SJSA1 (cell line): ENCODE data around the gene ZNRD2. TPM values are rescaled to one million over a fixed set of nuclear protein-coding genes. Genes with fewer than 3 reads are reported as not detected.

ENCODE experiments used
- DNase-seq, 2 experiments: peaks; one replicate each; pipeline ENCODE4 v3.0.0-alpha.2; 2015 to 2020; ENCODE audit warnings: low spot score in 2 of 2, low read depth in 1 of 2
- H3K27ac ChIP-seq: fragments of 250-450 bp; sonication (Bioruptor Pico); 2 replicates; pipeline ENCODE4 v1.5.1; 2020; ENCODE audit warnings: mild to moderate bottlenecking, moderate library complexity
- H3K27me3 ChIP-seq: fragments of 250-450 bp; sonication (Bioruptor Pico); replicated peaks from 2 replicates; pipeline ENCODE4 v1.5.1; 2020; ENCODE audit warnings: mild to moderate bottlenecking, moderate library complexity
- H3K36me3 ChIP-seq: fragments of 250-450 bp; sonication (Bioruptor Pico); 2 replicates; pipeline ENCODE4 v1.5.1; 2020; ENCODE audit warnings: mild to moderate bottlenecking
- H3K4me1 ChIP-seq: fragments of 250-450 bp; sonication (Bioruptor Pico); replicated peaks from 2 replicates; pipeline ENCODE4 v1.6.1; 2021; ENCODE audit warnings: mild to moderate bottlenecking
- H3K4me3 ChIP-seq: fragments of 250-450 bp; sonication (Bioruptor Pico); 2 replicates; pipeline ENCODE4 v1.5.1; 2020; ENCODE audit warnings: mild to moderate bottlenecking
- H3K9me3 ChIP-seq: fragments of 250-450 bp; sonication (Bioruptor Pico); replicated peaks from 2 replicates; pipeline ENCODE4 v1.5.1; 2020; ENCODE audit warnings: mild to moderate bottlenecking
- total RNA-seq: library from RNA; depleted of rRNA; stranded (reverse); fragments of >200 nt; shearing (Covaris generic); gene quantifications from 2 replicates; pipeline ENCODE4 v1.2.3, GENCODE V29; 2014

Gene ZNRD2
- total RNA-seq, 1 experiment from 2014 or later: 109 TPM

DNA sequence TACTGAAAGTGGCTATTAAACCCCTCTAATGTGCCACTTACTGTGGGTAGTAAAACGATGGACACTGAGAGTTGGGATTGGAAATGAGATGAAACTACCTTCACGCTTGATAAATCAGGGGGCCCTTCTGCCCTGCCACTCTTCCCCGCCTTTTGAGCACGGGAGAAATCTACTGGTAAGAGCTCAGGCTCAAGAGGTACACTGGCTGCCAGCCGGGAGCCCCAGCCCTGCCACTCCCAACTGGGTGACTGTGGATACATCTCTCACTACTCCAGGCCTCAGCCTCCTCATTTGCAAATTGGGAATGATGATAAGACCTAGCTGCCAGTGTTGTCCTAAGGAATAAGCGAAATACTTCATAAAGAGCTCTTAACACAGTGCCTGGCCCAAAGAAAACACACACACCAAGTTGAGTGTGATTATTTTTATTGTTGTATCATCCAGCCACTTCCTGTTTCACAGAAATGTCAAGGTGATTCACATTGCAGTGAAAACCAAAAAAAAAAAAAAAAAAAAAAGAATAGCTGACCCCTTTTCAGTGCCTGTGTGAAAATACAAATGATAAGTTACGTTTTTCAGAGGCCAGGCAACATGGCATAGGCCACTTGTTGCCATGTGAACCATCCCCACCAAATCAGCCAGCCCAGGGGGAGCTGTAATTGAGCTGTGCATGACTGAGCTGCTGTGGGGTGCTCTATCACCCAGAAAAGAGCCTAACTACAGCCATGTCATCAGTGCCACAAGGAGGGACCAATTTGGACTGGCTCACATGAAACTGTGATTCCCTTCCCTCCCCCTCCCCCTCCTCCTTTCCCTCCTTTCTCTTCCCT, 4.4 kb upstream of the ZNRD2 start:
- peaks cover 37% of the 10 kb centered on the region for H3K4me1 ChIP-seq
- peak in 1 of 2 experiments; percentile 62 for DNase-seq
- no peaks in the 10 kb centered on the region for H3K27me3 ChIP-seq
- 0 out of 2 replicates have a peak overlapping the region, but pooled peaks have one; percentile 4 for H3K27ac ChIP-seq
- H3K9me3 ChIP-seq: no peaks in the 10 kb centered on the region
- peaks cover 4% of the 10 kb centered on the region; the same call in 1 of the 2 replicates for H3K36me3 ChIP-seq
- no peak overlapping the region for H3K4me3 ChIP-seq

DNA sequence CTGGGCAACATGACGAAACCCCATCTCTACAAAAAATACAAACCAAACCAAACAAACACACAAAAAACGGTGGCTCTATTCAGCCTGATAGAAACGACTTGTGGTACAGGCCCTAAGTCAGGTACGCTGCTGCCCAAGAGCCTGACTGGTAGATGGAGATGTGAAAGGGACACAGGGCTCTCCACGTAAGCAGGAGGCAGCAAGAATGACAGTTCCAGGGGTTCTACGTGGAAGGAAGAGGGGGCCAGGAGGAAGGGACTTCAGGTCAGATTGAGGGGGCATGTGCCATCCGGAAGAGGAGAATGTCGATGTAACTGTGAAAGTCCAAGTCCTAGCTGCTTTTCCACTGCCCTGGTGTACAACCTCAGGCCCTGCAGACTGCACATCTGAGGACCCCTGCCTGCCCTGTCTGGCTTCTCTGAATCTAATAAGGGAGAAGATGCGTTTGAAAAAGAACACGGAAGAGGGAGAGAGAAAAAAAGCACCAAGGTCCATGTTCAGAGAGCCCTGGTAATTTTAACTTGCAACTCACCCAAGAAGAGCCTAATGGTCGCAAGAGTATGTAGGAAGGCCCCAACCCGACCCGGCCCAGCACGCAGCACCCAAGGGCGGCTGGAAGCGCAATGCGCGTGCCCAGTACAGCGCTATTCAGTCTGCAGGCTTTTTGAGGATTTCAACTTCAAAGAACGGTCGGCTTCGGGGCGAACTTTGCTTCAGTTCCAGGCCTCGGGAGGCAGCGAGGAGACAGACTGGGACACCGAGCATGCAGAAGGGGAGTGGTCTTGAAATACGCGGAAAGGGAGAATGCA, 909 bp upstream of the ZNRD2 start:
- Histone ChIP-seq H3K4me1 (peaks cover 64% of the 10 kb centered on the region), H3K36me3 (peaks cover 30% of the 10 kb centered on the region), H3K27me3 (no peaks in the 10 kb centered on the region), H3K9me3 (no peaks in the 10 kb centered on the region), H3K4me3 (peak overlapping the region; percentile 80), H3K27ac (peak overlapping the region; percentile 14)
- peak in 1 of 2 experiments; percentile 26 for DNase-seq

DNA sequence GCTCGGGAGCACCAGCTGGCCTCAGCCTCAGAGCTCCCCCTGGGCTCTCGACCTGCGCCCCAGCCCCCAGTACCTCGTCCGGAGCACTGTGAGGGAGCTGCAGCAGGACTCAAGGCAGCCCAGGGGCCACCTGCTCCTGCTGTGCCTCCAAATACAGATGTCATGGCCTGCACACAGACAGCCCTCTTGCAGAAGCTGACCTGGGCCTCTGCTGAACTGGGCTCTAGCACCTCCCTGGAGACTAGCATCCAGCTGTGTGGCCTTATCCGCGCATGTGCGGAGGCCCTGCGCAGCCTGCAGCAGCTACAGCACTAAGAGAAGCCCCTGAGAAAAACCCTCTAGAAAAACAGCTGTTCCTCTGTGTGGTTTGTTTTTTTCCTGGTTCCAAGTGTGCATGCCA, 1.1 kb downstream of the ZNRD2 start:
- Histone ChIP-seq H3K27ac (no peak overlapping the region), H3K4me3 (peak overlapping the region; percentile 80), H3K9me3 (no peaks in the 10 kb centered on the region), H3K36me3 (peaks cover 43% of the 10 kb centered on the region), H3K27me3 (no peaks in the 10 kb centered on the region), H3K4me1 (peaks cover 69% of the 10 kb centered on the region)
- no peak for DNase-seq

DNA sequence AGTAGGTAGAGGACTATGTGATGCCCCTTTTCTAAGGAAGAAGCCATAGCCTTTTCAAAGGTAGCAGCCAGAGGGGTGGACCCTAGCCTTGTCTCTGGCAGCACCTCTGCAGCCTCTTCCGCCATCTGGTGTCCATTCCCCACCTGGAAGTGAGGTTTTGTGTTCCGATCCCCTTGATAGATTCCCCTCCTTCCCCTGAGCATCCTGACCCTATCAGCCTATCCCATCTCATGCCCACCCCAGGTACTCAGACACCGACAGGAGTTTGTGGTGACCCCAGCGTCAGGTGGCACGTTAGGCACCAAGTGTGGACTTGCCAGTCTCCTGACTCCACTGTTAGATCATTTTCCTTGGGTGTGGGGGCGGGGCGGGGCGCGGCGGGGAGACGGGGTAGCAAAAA, 1.7 kb downstream of the ZNRD2 start:
- Histone ChIP-seq H3K9me3 (no peaks in the 10 kb centered on the region), H3K36me3 (peaks cover 43% of the 10 kb centered on the region), H3K27ac (no peak overlapping the region), H3K4me3 (peak overlapping the region; percentile 80), H3K27me3 (no peaks in the 10 kb centered on the region), H3K4me1 (peaks cover 70% of the 10 kb centered on the region)
- peak; percentile 66 to 67 for DNase-seq

DNA sequence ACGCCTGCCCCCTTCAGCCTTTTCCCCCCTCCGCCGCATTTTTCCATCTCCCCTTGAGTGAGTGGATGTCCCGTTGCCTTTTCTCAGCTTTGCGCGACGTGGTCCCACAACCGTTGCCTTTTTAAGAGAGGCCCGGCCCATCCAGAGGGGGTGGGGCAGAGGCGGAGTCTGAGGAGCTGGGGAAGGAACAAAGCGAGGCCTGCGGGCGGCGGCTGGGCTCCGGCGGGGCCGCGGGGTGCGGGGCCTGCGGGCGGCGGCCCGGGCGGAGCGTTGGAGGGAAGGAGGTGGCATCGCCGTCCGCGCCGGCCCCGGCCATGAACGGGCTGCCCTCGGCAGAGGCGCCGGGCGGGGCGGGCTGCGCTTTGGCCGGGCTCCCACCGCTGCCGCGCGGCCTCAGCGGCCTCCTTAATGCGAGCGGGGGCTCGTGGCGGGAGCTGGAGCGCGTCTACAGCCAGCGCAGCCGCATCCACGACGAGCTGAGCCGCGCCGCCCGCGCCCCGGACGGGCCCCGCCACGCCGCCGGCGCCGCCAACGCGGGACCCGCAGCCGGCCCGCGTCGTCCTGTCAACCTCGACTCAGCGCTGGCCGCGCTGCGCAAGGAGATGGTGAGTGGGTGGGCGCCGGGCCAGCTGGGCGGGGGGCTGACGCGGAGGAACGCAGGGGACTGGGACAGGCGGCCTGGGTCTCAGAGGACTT, 2.2 kb downstream of the ZNRD2 start, which contains the start of gene FAM89B:
FAM89B (plus strand) TSS at position 183 of the 696 bp plus-strand sequence; CDS start at position 315, 132 bp downstream.
- no peaks in the 10 kb centered on the region for H3K27me3 ChIP-seq
- H3K36me3 ChIP-seq: peaks cover 43% of the 10 kb centered on the region
- no peak within 1 kb of the TSS for H3K27ac ChIP-seq
- peak within 1 kb of the TSS; percentile 80 for H3K4me3 ChIP-seq
- H3K4me1 ChIP-seq: peaks cover 76% of the 10 kb centered on the region
- peak; percentile 78 to 97 for DNase-seq
- H3K9me3 ChIP-seq: no peaks in the 10 kb centered on the region

DNA sequence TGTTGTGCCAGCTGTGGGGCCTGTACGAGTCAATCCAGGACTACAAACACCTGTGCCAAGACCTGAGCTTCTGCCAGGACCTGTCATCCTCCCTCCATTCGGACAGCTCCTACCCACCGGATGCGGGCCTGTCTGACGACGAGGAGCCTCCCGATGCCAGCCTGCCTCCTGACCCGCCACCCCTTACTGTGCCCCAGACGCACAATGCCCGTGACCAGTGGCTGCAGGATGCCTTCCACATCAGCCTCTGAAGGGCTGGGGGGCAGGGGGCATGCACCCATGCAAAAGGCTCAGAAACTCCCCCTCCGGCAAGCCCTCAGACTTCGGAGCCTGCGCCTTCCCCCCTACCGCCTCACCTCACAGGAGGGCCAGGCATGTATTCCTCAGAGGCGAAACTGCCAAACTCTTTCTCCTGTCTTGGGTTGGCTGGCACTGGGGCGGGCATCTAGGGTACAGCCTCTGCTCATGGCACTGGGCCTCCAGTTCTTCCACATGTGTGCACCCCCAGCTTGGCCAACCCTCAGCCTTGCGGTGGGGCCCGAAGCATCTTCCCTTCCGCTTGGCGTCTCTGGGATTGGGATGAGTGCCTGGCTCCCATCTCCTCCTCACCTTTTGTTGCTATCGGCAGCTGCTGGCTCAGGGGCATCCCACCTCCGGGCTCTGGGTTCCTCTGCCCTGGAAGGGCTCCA, 3.3 kb downstream of the ZNRD2 start:
- Histone ChIP-seq H3K4me3 (peak overlapping the region; percentile 80), H3K4me1 (peaks cover 80% of the 10 kb centered on the region), H3K9me3 (no peaks in the 10 kb centered on the region), H3K27ac (no peak overlapping the region), H3K36me3 (peaks cover 43% of the 10 kb centered on the region), H3K27me3 (no peaks in the 10 kb centered on the region)
- DNase-seq: no peak

DNA sequence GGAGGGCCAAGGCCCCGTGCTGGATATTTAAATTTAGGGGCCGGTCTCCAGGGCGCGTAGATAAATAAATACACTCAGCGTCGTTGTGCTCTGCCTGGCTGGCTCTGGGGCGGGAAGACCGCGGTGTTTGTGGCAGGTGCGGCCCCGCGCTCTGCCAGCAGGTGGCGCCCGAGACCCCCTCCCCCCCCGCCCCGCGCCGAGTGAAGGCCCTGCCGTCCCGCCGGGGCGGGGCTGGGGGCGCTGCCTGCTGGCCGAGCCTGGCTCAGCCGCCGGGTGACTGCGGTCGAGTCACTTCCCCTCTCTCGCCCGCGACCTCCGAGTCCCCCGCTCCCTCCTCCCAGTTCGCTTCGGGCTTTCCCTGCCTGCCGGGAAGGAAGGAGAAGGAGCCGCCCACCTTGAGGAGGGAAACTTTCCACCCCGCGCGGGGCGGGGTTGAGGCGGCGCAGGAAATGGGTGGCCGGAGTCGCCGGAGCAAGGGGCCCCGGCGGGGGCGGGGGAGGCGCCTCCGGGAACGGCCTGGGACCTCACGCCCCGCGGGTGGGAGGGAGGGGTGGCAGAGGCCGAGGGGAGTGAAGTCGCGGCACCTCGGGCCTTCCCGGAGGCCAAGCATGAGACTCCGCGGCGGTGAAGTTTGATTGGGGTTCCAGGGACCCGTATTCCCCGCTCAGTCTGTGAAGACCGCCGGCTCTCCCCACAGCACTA, 4.0 kb downstream of the ZNRD2 start:
- Histone ChIP-seq H3K27ac (peak overlapping the region; percentile 8; the same call in 1 of the 2 replicates), H3K9me3 (no peaks in the 10 kb centered on the region), H3K36me3 (peaks cover 43% of the 10 kb centered on the region), H3K4me1 (peaks cover 73% of the 10 kb centered on the region), H3K4me3 (peak overlapping the region; percentile 80), H3K27me3 (no peaks in the 10 kb centered on the region)
- DNase-seq: peak; percentile 100

DNA sequence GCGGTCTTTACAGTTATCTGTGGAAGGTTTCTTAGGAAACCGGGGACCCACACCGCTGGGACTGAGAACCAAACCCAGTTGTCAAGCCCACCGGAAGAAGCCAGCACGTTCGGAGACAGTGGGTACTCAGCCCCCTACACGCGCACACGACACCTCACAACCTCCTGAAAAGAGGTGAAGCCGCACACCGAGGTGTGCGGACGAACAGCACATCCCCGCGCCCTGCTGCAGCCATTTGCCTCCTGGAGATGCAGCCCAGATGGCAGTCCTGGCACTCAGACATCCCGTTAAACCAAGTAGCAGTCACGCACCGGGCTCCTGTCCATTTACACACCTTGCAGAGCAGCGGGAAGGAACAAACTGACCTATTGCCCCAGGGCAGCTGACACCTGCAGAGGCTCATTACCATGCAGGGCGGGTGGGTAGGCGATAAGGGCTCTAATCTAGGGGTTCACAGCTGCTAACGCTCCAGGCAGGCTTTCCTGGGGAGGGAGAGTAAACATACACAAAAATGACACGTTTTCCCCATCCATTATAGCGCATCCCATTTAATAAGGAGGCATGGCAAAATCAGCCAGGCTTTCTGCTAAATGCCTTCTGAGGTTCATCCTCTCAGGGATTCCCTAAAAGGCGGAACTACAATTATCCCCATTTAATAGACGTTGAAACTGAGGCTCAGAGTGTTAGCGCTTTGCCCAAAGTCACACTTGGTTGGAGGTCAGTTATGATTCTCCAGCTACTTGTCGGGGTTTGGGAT, 4.7 kb downstream of the ZNRD2 start:
- peaks cover 68% of the 10 kb centered on the region for H3K4me1 ChIP-seq
- peaks cover 45% of the 10 kb centered on the region for H3K36me3 ChIP-seq
- H3K9me3 ChIP-seq: no peaks in the 10 kb centered on the region
- peak overlapping the region; percentile 8; the same call in 1 of the 2 replicates for H3K27ac ChIP-seq
- H3K4me3 ChIP-seq: peak overlapping the region; percentile 80
- H3K27me3 ChIP-seq: no peaks in the 10 kb centered on the region
- DNase-seq: peak; percentile 58 to 66

DNA sequence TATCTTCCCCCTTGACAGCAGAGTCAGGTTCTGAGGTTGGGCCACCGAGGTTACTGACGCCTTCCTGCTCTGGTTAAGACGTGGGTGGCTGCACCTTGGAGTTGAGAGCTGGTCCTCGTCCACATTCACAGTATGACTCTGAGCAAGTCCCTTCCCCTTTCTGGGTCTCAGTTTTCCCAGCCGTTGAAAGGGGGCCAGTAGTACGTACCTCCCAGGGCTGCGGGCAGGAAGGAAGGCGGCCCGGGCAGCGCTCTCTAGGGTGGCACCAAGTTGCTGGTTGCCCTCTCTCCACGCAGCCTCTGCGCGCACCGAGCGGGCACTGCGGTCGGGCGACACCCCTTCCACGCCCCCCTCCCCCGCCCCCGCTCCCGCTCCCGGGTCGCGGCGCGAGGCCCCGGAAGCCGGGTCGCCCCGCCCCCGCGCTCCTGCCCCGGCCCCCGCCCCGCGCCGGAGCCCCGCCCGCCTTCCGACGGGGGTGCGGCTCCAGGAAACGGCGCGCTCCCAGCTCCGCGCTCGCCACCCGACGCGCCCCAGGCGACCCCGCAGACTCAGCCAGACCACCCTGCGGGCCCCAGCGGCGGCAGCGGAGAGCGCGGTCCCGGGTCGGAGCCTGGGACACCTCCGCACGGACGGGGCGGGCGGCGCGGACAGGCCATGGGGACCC, 5.4 kb downstream of the ZNRD2 start, which contains the start of gene EHBP1L1:
EHBP1L1 (plus strand) TSS at position 486 of the 664 bp plus-strand sequence. CDS start 250 bp downstream, outside the sequence.
- Histone ChIP-seq H3K27ac (peak within 1 kb of the TSS; percentile 61), H3K4me1 (peaks cover 66% of the 10 kb centered on the region), H3K27me3 (no peaks in the 10 kb centered on the region), H3K4me3 (peak within 1 kb of the TSS; percentile 80), H3K9me3 (no peaks in the 10 kb centered on the region), H3K36me3 (peaks cover 48% of the 10 kb centered on the region)
- peak; percentile 81 for DNase-seq

DNA sequence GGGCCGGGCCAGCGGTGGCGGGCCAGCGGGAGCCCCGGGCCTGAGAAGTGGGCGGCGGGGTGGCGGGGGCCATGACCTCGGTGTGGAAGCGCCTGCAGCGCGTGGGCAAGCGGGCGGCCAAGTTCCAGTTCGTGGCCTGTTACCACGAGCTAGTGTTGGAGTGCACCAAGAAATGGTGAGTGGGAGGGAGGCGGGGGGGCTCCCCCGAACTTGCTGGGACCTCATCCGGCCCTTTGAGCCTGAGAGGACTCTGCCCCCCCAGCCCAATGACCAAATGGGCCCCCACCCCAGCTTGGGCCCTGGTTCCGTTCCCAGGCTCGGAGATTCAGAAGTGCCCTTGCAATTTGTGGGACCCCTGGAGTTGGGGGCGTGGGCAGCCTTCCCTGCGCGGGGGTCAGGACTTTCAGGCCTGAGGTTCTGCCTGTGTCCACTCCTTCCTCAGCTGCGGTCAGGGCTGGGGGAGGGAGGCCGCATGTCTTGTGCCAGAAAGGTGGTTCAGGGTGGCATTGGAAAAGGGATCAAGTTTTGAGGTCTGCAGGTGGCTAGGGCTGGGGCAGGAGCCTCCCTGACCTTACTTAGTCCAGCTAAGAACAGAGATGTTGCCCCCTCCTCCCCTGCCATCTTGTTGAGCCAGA, 6.1 kb downstream of the ZNRD2 start:
- H3K27ac ChIP-seq: peak overlapping the region; percentile 61
- peaks cover 60% of the 10 kb centered on the region for H3K4me1 ChIP-seq
- DNase-seq: peak in 1 of 2 experiments; percentile 62
- peak overlapping the region; percentile 80 for H3K4me3 ChIP-seq
- H3K36me3 ChIP-seq: peaks cover 50% of the 10 kb centered on the region
- no peaks in the 10 kb centered on the region for H3K27me3 ChIP-seq
- no peaks in the 10 kb centered on the region for H3K9me3 ChIP-seq
